Measurements from ENCODE around the gene TRMT2B. TPM values are rescaled to one million over a fixed set of nuclear protein-coding genes. Genes with fewer than 3 reads are reported as not detected.

Gene TRMT2B
- total RNA-seq, 4 donors from 2014 or later, result 11.1 to 15.9 (median 15.7) TPM

- 60% methylated on average over 3 of the region's 3 CpGs for WGBS
- DNase-seq (ENCODE audit: extremely low spot score), result no peak
- H3K4me3 ChIP-seq, result peak overlapping the region; percentile 53 to 60 (median 56)
- intact Hi-C loops (cut with DNase I), result no loop called here
- no peaks in the 10 kb centered on the region for H3K27me3 ChIP-seq
- H3K9me3 ChIP-seq, result no peaks in the 10 kb centered on the region
- H3K27ac ChIP-seq (replicated peaks in 1 of 4), result peak overlapping the region; percentile 67 to 76 (median 72)
- H3K36me3 ChIP-seq, result no peaks in the 10 kb centered on the region
- TF ChIP-seq POLR2A (IDR thresholded peaks at IDR 0.05; ENCODE audit: low read depth), result no peak
- TF ChIP-seq EP300 (IDR thresholded peaks at IDR 0.05), result no peak
- no peak for TF ChIP-seq CTCF (IDR thresholded peaks at IDR 0.05)
- TF ChIP-seq POLR2AphosphoS5 (IDR thresholded peaks at IDR 0.05), result no peak
- H3K4me1 ChIP-seq, result peaks cover 0 to 19% (median 5%) of the 10 kb centered on the region in 4 donors
These were observed 28.6 kb upstream of the TRMT2B start for GRCh38 chrX:101080326-101081124.

GRCh38 chrX:101079736-101080270 lies 27.9 kb upstream of the TRMT2B start:
- Histone ChIP-seq H3K4me1 (peaks cover 0 to 19% (median 5%) of the 10 kb centered on the region in 4 donors), H3K4me3 (peak overlapping the region; percentile 53 to 60 (median 56)), H3K9me3 (no peaks in the 10 kb centered on the region), H3K27ac (replicated peaks in 1 of 4) (peak overlapping the region; percentile 67 to 76 (median 72)), H3K27me3 (no peaks in the 10 kb centered on the region), H3K36me3 (no peaks in the 10 kb centered on the region)
- TF ChIP-seq POLR2A (IDR thresholded peaks at IDR 0.05; ENCODE audit: low read depth) (no peak), POLR2AphosphoS5 (IDR thresholded peaks at IDR 0.05) (peak in 1 of 2 donors; percentile 4)
- DNase-seq (ENCODE audit: extremely low spot score), result no peak
- intact Hi-C loops (cut with DNase I), result no loop called here
- WGBS, result 50% methylated on average over 8 of the region's 8 CpGs

- Histone ChIP-seq H3K4me3 (peak within 1 kb of the TSS; percentile 53 to 60 (median 56)), H3K27me3 (no peaks in the 10 kb centered on the region), H3K36me3 (no peaks in the 10 kb centered on the region), H3K4me1 (peaks cover 0 to 19% (median 5%) of the 10 kb centered on the region in 4 donors), H3K27ac (replicated peaks in 1 of 4) (peak within 1 kb of the TSS; percentile 67 to 76 (median 72)), H3K9me3 (no peaks in the 10 kb centered on the region)
- intact Hi-C loops (cut with DNase I), result no loop called here
- WGBS, result 26% methylated on average over 20 of the region's 23 CpGs
- TF ChIP-seq POLR2A (IDR thresholded peaks at IDR 0.05; ENCODE audit: low read depth) (no peak), EP300 (IDR thresholded peaks at IDR 0.05) (no peak), POLR2AphosphoS5 (IDR thresholded peaks at IDR 0.05) (peak; percentile 36 to 68), CTCF (IDR thresholded peaks at IDR 0.05) (no peak)
- no peak for DNase-seq (ENCODE audit: extremely low spot score)
These were observed 27.0 kb upstream of the TRMT2B start, which contains the start of gene TMEM35A for GRCh38 chrX:101078716-101079598. Gene TMEM35A, plus strand, starts transcription at chrX:101078879. Its CDS starts 124 bp downstream, at chrX:101079003.

- Histone ChIP-seq H3K4me1 (no peaks in the 10 kb centered on the region), H3K27me3 (no peaks in the 10 kb centered on the region), H3K27ac (replicated peaks in 1 of 4) (no peak overlapping the region), H3K36me3 (no peaks in the 10 kb centered on the region), H3K4me3 (no peak overlapping the region), H3K9me3 (no peaks in the 10 kb centered on the region)
- intact Hi-C loops (cut with DNase I), result no loop called here
- DNase-seq (ENCODE audit: extremely low spot score), result no peak
- WGBS, result 75% methylated on average over 3 of the region's 3 CpGs
- TF ChIP-seq CTCF (IDR thresholded peaks at IDR 0.05) (no peak), POLR2AphosphoS5 (IDR thresholded peaks at IDR 0.05) (no peak), POLR2A (IDR thresholded peaks at IDR 0.05; ENCODE audit: low read depth) (no peak), EP300 (IDR thresholded peaks at IDR 0.05) (no peak)
These were observed 19.7 kb upstream of the TRMT2B start for GRCh38 chrX:101071582-101071981.

Measured in esophagus muscularis mucosa (tissue), 4 donors.